ENCODE measurements around the gene PCSK2. TPM values are rescaled to one million over a fixed set of nuclear protein-coding genes. Genes with fewer than 3 reads are reported as not detected.

PCSK2 gene
- total RNA-seq, 2 experiments from 2014 or later: not detected

GRCh38 chr20:17460119-17460518 is 233.3 kb downstream of the PCSK2 start:
- TF ChIP-seq, protein P1, sequence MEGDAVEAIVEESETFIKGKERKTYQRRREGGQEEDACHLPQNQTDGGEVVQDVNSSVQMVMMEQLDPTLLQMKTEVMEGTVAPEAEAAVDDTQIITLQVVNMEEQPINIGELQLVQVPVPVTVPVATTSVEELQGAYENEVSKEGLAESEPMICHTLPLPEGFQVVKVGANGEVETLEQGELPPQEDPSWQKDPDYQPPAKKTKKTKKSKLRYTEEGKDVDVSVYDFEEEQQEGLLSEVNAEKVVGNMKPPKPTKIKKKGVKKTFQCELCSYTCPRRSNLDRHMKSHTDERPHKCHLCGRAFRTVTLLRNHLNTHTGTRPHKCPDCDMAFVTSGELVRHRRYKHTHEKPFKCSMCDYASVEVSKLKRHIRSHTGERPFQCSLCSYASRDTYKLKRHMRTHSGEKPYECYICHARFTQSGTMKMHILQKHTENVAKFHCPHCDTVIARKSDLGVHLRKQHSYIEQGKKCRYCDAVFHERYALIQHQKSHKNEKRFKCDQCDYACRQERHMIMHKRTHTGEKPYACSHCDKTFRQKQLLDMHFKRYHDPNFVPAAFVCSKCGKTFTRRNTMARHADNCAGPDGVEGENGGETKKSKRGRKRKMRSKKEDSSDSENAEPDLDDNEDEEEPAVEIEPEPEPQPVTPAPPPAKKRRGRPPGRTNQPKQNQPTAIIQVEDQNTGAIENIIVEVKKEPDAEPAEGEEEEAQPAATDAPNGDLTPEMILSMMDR (conservative IDR thresholded peaks at IDR 0.05; ENCODE audit: low read length): no peak
- no peak for TF ChIP-seq EZH2phosphoT487 (IDR thresholded peaks at IDR 0.05; ENCODE audit: borderline replicate concordance, low read depth, low read length)
- Histone ChIP-seq H2AFZ (ENCODE audit: low read length) (peak overlapping the region; percentile 83), H3K4me3 (ENCODE audit: low read depth, low read length, poor library complexity, severe bottlenecking) (no peak overlapping the region), H3K9me3 (ENCODE audit: low read length) (no peaks in the 10 kb centered on the region), H3K4me2 (ENCODE audit: low read length) (0 out of 2 replicates have a peak overlapping the region, but pooled peaks have one; percentile 4), H4K20me1 (ENCODE audit: insufficient read depth, low read length) (no peaks in the 10 kb centered on the region), H3K9me2 (ENCODE audit: insufficient read depth, low read length) (no peaks in the 10 kb centered on the region), H3K27ac (ENCODE audit: low read depth, low read length, poor library complexity, severe bottlenecking) (no peak overlapping the region), H3K4me1 (ENCODE audit: insufficient read depth, low read length, poor library complexity, severe bottlenecking) (no peaks in the 10 kb centered on the region), H3K36me3 (ENCODE audit: insufficient read depth, low read length) (no peaks in the 10 kb centered on the region), H3K79me2 (ENCODE audit: insufficient read depth, low read depth, low read length) (no peaks in the 10 kb centered on the region)
- intact Hi-C loops (cut with micrococcal nuclease; ENCODE audit: unreplicated experiment): loop anchor here (10.0 kb wide), 1 partner anchor 1485 kb away; no protein-coding TSS in a partner anchor
- POLR2A ChIA-PET: interaction anchor here (0.6 kb wide), 1 partner anchor 20 kb away, joined by 3 read pairs; no protein-coding TSS in a partner anchor
- CTCF ChIA-PET (ENCODE audit: unreplicated experiment): no interaction called here
- peak; percentile 4 for DNase-seq (ENCODE audit: low spot score)
- no TSS peak for BruUV-seq (replicated peaks)

DNA sequence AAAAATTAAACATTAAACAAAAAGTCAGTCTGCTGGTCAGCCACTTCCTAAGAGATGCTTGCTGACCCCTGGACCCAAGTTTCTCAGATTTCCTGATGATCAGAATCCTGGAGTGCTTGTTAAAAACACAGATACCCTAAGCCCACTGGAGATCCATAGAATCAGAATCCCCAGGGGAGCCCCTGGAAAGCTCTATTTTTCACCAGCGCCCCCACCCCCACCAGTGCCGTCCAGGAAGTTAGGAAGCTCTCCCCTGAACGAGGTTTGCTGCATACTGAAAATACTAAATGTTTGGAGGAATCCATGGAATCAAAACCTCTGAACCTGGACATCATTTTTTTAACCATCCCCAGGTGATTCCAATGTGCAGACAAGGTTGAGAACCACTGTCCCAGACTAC is 235.1 kb downstream of the PCSK2 start:
- intact Hi-C loops (cut with micrococcal nuclease; ENCODE audit: unreplicated experiment): loop anchor here (10.0 kb wide), 1 partner anchor 1483 kb away; no protein-coding TSS in a partner anchor
- no peaks in the 10 kb centered on the region for H3K9me2 ChIP-seq (ENCODE audit: insufficient read depth, low read length)
- CTCF ChIA-PET (ENCODE audit: unreplicated experiment): no interaction called here

DNA sequence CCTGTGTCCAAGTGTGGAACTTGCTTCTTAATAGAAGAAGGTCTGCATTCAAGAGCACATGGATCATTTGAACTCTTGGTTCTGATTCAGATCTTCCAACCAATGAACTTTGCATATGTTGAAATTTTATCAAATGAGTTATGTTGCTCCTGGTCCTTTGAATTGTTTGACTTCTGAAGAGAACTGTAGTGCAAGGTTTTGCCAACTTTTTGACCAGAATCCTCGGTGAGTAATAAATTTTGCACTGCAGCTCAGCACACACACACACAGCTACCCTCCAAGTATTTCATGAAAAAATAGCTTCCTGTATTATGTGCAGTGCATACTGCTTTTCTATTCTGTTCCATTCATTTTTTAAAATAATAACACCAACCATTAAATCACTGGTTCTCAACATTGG is 236.9 kb downstream of the PCSK2 start:
- H4K20me1 ChIP-seq (ENCODE audit: insufficient read depth, low read length): no peaks in the 10 kb centered on the region
- no peak for DNase-seq (ENCODE audit: low spot score)
- POLR2A ChIA-PET: interaction anchor here (0.6 kb wide), 1 partner anchor 578 kb away, joined by 4 read pairs; no protein-coding TSS in a partner anchor
- no peak for TF ChIP-seq EZH2phosphoT487 (IDR thresholded peaks at IDR 0.05; ENCODE audit: borderline replicate concordance, low read depth, low read length)
- TF ChIP-seq, protein P1 (conservative IDR thresholded peaks at IDR 0.05; ENCODE audit: low read length): no peak
- H3K4me1 ChIP-seq (ENCODE audit: insufficient read depth, low read length, poor library complexity, severe bottlenecking): no peaks in the 10 kb centered on the region
- intact Hi-C loops (cut with micrococcal nuclease; ENCODE audit: unreplicated experiment): loop anchor here (10.0 kb wide), 1 partner anchor 1481 kb away; no protein-coding TSS in a partner anchor
- no peaks in the 10 kb centered on the region for H3K9me2 ChIP-seq (ENCODE audit: insufficient read depth, low read length)
- BruUV-seq (replicated peaks): no TSS peak
- H2AFZ ChIP-seq (ENCODE audit: low read length): no peak overlapping the region
- no peaks in the 10 kb centered on the region for H3K9me3 ChIP-seq (ENCODE audit: low read length)
- no peak overlapping the region for H3K4me2 ChIP-seq (ENCODE audit: low read length)
- no peaks in the 10 kb centered on the region for H3K79me2 ChIP-seq (ENCODE audit: insufficient read depth, low read depth, low read length)
- no peak overlapping the region for H3K4me3 ChIP-seq (ENCODE audit: low read depth, low read length, poor library complexity, severe bottlenecking)
- no peaks in the 10 kb centered on the region for H3K36me3 ChIP-seq (ENCODE audit: insufficient read depth, low read length)
- CTCF ChIA-PET (ENCODE audit: unreplicated experiment): no interaction called here
- no peak overlapping the region for H3K27ac ChIP-seq (ENCODE audit: low read depth, low read length, poor library complexity, severe bottlenecking)

More for the DNA sequence above, 235.1 kb downstream of the PCSK2 start:
- POLR2A ChIA-PET: interaction anchor here (0.7 kb wide), 1 partner anchor 9 kb away, joined by 3 read pairs; no protein-coding TSS in a partner anchor
- BruUV-seq (replicated peaks): no TSS peak
- no peaks in the 10 kb centered on the region for H3K4me1 ChIP-seq (ENCODE audit: insufficient read depth, low read length, poor library complexity, severe bottlenecking)
- no peak overlapping the region for H3K27ac ChIP-seq (ENCODE audit: low read depth, low read length, poor library complexity, severe bottlenecking)
- no peak overlapping the region for H2AFZ ChIP-seq (ENCODE audit: low read length)
- DNase-seq (ENCODE audit: low spot score): no peak
- H3K36me3 ChIP-seq (ENCODE audit: insufficient read depth, low read length): no peaks in the 10 kb centered on the region
- no peak overlapping the region for H3K4me2 ChIP-seq (ENCODE audit: low read length)
- no peaks in the 10 kb centered on the region for H3K79me2 ChIP-seq (ENCODE audit: insufficient read depth, low read depth, low read length)
- no peak overlapping the region for H3K4me3 ChIP-seq (ENCODE audit: low read depth, low read length, poor library complexity, severe bottlenecking)
- no peaks in the 10 kb centered on the region for H4K20me1 ChIP-seq (ENCODE audit: insufficient read depth, low read length)
- H3K9me3 ChIP-seq (ENCODE audit: low read length): no peaks in the 10 kb centered on the region
- no peak for TF ChIP-seq EZH2phosphoT487 (IDR thresholded peaks at IDR 0.05; ENCODE audit: borderline replicate concordance, low read depth, low read length)
- TF ChIP-seq, protein P1 (conservative IDR thresholded peaks at IDR 0.05; ENCODE audit: low read length): no peak
